Measurements from ENCODE around the gene KSR2. TPM values are rescaled to one million over a fixed set of nuclear protein-coding genes. Genes with fewer than 3 reads are reported as not detected.

Gene KSR2
- total RNA-seq, 2 donors from 2014 or later: 1.1 to 2.0 TPM

DNA sequence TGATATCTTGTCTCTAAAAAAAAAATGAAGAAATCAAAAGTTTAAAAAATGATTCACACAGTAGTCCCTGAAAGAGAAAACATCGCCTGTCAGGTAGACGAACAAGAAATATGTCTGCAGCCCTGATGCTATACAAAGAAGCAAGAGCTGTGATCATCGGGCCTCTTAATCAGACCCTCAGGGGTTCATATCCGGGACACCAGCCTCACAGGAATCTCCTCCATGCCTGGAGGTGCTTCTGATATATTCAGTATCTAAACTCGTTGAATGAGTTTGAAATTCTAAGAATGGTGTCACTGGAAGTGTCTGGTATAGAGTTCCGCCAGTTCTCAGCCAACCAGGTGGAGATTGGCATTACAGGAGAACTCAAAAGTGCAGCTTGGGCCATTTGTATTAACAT lies 64.7 kb downstream of the KSR2 start:
- TF ChIP-seq, protein P1, sequence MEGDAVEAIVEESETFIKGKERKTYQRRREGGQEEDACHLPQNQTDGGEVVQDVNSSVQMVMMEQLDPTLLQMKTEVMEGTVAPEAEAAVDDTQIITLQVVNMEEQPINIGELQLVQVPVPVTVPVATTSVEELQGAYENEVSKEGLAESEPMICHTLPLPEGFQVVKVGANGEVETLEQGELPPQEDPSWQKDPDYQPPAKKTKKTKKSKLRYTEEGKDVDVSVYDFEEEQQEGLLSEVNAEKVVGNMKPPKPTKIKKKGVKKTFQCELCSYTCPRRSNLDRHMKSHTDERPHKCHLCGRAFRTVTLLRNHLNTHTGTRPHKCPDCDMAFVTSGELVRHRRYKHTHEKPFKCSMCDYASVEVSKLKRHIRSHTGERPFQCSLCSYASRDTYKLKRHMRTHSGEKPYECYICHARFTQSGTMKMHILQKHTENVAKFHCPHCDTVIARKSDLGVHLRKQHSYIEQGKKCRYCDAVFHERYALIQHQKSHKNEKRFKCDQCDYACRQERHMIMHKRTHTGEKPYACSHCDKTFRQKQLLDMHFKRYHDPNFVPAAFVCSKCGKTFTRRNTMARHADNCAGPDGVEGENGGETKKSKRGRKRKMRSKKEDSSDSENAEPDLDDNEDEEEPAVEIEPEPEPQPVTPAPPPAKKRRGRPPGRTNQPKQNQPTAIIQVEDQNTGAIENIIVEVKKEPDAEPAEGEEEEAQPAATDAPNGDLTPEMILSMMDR (conservative IDR thresholded peaks at IDR 0.05): no peak
- Mint-ChIP-seq H3K36me3 (ENCODE audit: low read depth) (no peaks in the 10 kb centered on the region), H3K4me1 (no peaks in the 10 kb centered on the region), H3K9me3 (no peaks in the 10 kb centered on the region), H3K4me3 (no peak overlapping the region), H3K27ac (no peak overlapping the region), H3K27me3 (ENCODE audit: insufficient read depth) (no peaks in the 10 kb centered on the region)
- no peaks in the 10 kb centered on the region for H3K4me1 ChIP-seq (ENCODE audit: control insufficient read depth, insufficient read depth, low read length)
- H3K9ac ChIP-seq (ENCODE audit: extremely low read depth, low read length, poor library complexity, severe bottlenecking): no peak overlapping the region
- no peaks in the 10 kb centered on the region for H3K36me3 ChIP-seq (ENCODE audit: control insufficient read depth, insufficient read depth, low read length)
- H3K9me3 ChIP-seq (ENCODE audit: control insufficient read depth, low read length): no peaks in the 10 kb centered on the region
- H3K27ac ChIP-seq (ENCODE audit: low read depth, low read length): no peak overlapping the region
- no peak overlapping the region for H3K4me3 ChIP-seq (ENCODE audit: low read length)
- H3K27me3 ChIP-seq (ENCODE audit: control insufficient read depth, insufficient read depth, low read length, poor library complexity, severe bottlenecking): no peaks in the 10 kb centered on the region
- DNase-seq: no peak
- 73 to 92% methylated on average over 2 to 6 of the region's 6 CpGs for WGBS, 2 experiments (ENCODE audit: insufficient coverage in 1 of 2, insufficient read length in 1 of 2)

DNA sequence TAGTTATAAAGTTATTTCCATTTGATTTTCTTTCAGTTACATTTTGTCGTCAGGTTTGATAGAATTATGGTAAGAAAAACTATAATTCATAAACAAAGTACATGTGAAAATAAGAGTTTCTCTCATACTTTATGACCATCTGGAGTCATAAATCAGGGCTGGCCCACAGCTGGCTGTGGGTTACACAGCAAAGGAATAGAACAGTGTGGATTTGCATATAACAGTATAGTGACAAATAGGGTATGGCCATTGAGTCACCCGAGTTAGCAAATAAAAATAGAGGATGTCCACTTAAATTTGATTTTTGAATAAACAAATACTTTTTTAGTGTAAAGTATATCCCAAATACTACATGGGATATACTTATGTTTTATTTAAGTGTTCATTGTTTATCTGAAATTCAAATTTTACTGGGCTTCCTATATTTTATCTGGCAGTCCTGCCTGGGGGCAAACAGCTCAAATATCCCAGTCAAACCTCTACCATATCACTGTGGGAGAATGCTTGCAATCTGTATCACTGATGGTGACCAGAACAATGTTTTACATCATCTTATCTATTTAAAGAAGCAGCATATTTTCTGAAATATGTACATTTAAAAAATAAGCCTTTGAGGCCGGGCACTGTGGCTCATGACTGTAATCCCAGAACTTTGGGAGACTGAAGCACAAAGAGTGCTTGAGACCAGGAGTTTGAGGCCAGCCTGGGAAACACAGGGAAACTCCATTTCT lies 65.5 kb downstream of the KSR2 start:
- Histone ChIP-seq H3K36me3 (ENCODE audit: control insufficient read depth, insufficient read depth, low read length) (no peaks in the 10 kb centered on the region), H3K9me3 (ENCODE audit: control insufficient read depth, low read length) (no peaks in the 10 kb centered on the region), H3K9ac (ENCODE audit: extremely low read depth, low read length, poor library complexity, severe bottlenecking) (no peak overlapping the region), H3K4me3 (ENCODE audit: low read length) (no peak overlapping the region), H3K27me3 (ENCODE audit: control insufficient read depth, insufficient read depth, low read length, poor library complexity, severe bottlenecking) (no peaks in the 10 kb centered on the region), H3K27ac (ENCODE audit: low read depth, low read length) (no peak overlapping the region), H3K4me1 (ENCODE audit: control insufficient read depth, insufficient read depth, low read length) (no peaks in the 10 kb centered on the region)
- Mint-ChIP-seq H3K27ac (no peak overlapping the region), H3K9me3 (no peaks in the 10 kb centered on the region), H3K4me3 (no peak overlapping the region), H3K27me3 (ENCODE audit: insufficient read depth) (no peaks in the 10 kb centered on the region), H3K4me1 (no peaks in the 10 kb centered on the region), H3K36me3 (ENCODE audit: low read depth) (no peaks in the 10 kb centered on the region)
- no peak for DNase-seq
- 89 to 100% methylated on average over 1 to 2 of the region's 3 CpGs for WGBS, 2 experiments (ENCODE audit: insufficient coverage in 1 of 2, insufficient read length in 1 of 2)
- TF ChIP-seq, protein P1 (conservative IDR thresholded peaks at IDR 0.05): no peak

DNA sequence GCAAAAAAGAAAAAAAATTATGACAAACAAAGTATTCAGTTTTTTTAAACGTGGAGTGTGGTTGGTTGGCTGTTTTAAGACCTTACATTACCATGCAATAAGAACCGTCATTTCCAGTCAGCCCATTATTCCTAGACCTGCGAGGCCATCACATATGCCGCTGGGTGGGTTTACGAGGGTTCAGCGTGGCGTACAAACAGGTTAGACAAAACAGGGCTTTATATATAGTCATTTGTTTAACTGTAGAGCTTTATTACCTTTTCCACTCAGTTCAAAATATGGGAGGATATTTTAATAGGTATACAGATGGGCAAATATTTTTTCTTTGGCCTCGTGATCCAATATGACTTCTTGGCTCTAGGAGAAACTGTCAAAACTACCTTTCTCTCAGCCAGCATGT lies 67.2 kb downstream of the KSR2 start:
- H3K9me3 ChIP-seq (ENCODE audit: control insufficient read depth, low read length): no peaks in the 10 kb centered on the region
- H3K36me3 ChIP-seq (ENCODE audit: control insufficient read depth, insufficient read depth, low read length): no peaks in the 10 kb centered on the region
- no peaks in the 10 kb centered on the region for H3K27me3 Mint-ChIP-seq (ENCODE audit: insufficient read depth)
- no peak overlapping the region for H3K4me3 Mint-ChIP-seq
- TF ChIP-seq, protein P1 (conservative IDR thresholded peaks at IDR 0.05): no peak
- H3K4me1 Mint-ChIP-seq: no peaks in the 10 kb centered on the region
- H3K27ac Mint-ChIP-seq: no peak overlapping the region
- no peak overlapping the region for H3K4me3 ChIP-seq (ENCODE audit: low read length)
- no peaks in the 10 kb centered on the region for H3K36me3 Mint-ChIP-seq (ENCODE audit: low read depth)
- no peak overlapping the region for H3K27ac ChIP-seq (ENCODE audit: low read depth, low read length)
- H3K9me3 Mint-ChIP-seq: no peaks in the 10 kb centered on the region
- H3K4me1 ChIP-seq (ENCODE audit: control insufficient read depth, insufficient read depth, low read length): no peaks in the 10 kb centered on the region
- no peaks in the 10 kb centered on the region for H3K27me3 ChIP-seq (ENCODE audit: control insufficient read depth, insufficient read depth, low read length, poor library complexity, severe bottlenecking)
- 92 to 100% methylated on average over 2 to 8 of the region's 8 CpGs for whole genome bisulfite sequencing, 2 experiments (ENCODE audit: insufficient coverage in 1 of 2, insufficient read length in 1 of 2)
- no peak overlapping the region for H3K9ac ChIP-seq (ENCODE audit: extremely low read depth, low read length, poor library complexity, severe bottlenecking)
- DNase-seq: no peak

Measured in endodermal cell (in vitro differentiated cells).